Mucosa of rectum (tissue), 2 donors: ENCODE measurements around the gene MMP23B.
A peak's percentile ranks its signal among the peaks of the same experiment; 100 is the strongest.
"Not testable (repeated sequence)": the region's sequence is repeated elsewhere in the genome, so short reads cannot be mapped to it uniquely, and the experiment has no call there.

ENCODE experiments used
- H3K27ac ChIP-seq, 2 donors: one replicate each; pipeline ENCODE4 v1.7.0; 2013; ENCODE audit warnings: inconsistent platforms in 2 of 2, low read depth in 2 of 2, low read length in 2 of 2
- H3K27me3 ChIP-seq, 2 donors: one replicate each; pipeline ENCODE4 v1.7.0; 2013; ENCODE audit warnings: low read length in 2 of 2; ENCODE audit not compliant: control insufficient read depth in 2 of 2, insufficient read depth in 2 of 2
- H3K36me3 ChIP-seq, 2 donors: one replicate each; pipeline ENCODE4 v1.7.0; 2013; ENCODE audit warnings: low read length in 2 of 2; ENCODE audit not compliant: control insufficient read depth in 2 of 2, insufficient read depth in 2 of 2
- H3K4me1 ChIP-seq, 2 donors: one replicate each; pipeline ENCODE4 v1.7.0; 2013; ENCODE audit warnings: low read length in 2 of 2, mild to moderate bottlenecking in 1 of 2; ENCODE audit not compliant: control insufficient read depth in 2 of 2, insufficient read depth in 2 of 2
- H3K4me3 ChIP-seq, 2 donors: one replicate each; pipeline ENCODE4 v1.7.0; 2013; ENCODE audit warnings: low read length in 2 of 2
- H3K9ac ChIP-seq, 2 donors: one replicate each; pipeline ENCODE4 v1.7.0; 2013; ENCODE audit warnings: low read length in 2 of 2, low read depth in 1 of 2, mild to moderate bottlenecking in 1 of 2
- H3K9me3 ChIP-seq, 2 donors: one replicate each; pipeline ENCODE4 v1.7.0; 2013; ENCODE audit warnings: low read length in 2 of 2; ENCODE audit not compliant: control insufficient read depth in 2 of 2
- donor health status: healthy.
- donor health status: Normal muscosa, but diverticular disease.

Gene MMP23B

GRCh38 chr1:1631782-1632420 is at the start of gene MMP23B:
MMP23B (plus strand) TSS chr1:1632173; CDS start chr1:1632219, 46 bp downstream.
- Histone ChIP-seq H3K9ac (no peak within 1 kb of the TSS), H3K4me3 (no peak within 1 kb of the TSS), H3K27me3 (peaks cover 2 to 3% of the 10 kb centered on the region in 2 donors), H3K4me1 (peaks cover 8% of the 10 kb centered on the region in 2 donors), H3K36me3 (peaks cover 4 to 5% of the 10 kb centered on the region in 2 donors), H3K27ac (peak within 1 kb of the TSS; percentile 51 to 52), H3K9me3 (no peaks in the 10 kb centered on the region)

- H3K27ac ChIP-seq = no peak overlapping the region
- H3K9ac ChIP-seq = no peak overlapping the region
- no peaks in the 10 kb centered on the region for H3K4me1 ChIP-seq
- H3K9me3 ChIP-seq = no peaks in the 10 kb centered on the region
- H3K27me3 ChIP-seq = peaks cover 3 to 13% of the 10 kb centered on the region in 2 donors
- H3K4me3 ChIP-seq = no peak overlapping the region
- no peaks in the 10 kb centered on the region for H3K36me3 ChIP-seq
Observed at GRCh38 chr1:1582585-1583346, 49.2 kb upstream of the MMP23B start.

- Histone ChIP-seq H3K27me3 (peaks cover 3 to 13% of the 10 kb centered on the region in 2 donors), H3K9ac (no peak overlapping the region), H3K4me1 (no peaks in the 10 kb centered on the region), H3K4me3 (no peak overlapping the region), H3K27ac (no peak overlapping the region), H3K36me3 (no peaks in the 10 kb centered on the region), H3K9me3 (no peaks in the 10 kb centered on the region)
Observed at GRCh38 chr1:1583347-1584010, 48.5 kb upstream of the MMP23B start.

- H3K27ac ChIP-seq = no peak overlapping the region
- H3K4me1 ChIP-seq = no peaks in the 10 kb centered on the region
- H3K4me3 ChIP-seq = no peak overlapping the region
- no peak overlapping the region for H3K9ac ChIP-seq
- no peaks in the 10 kb centered on the region for H3K9me3 ChIP-seq
- peaks cover 3 to 4% of the 10 kb centered on the region in 2 donors for H3K27me3 ChIP-seq
- no peaks in the 10 kb centered on the region for H3K36me3 ChIP-seq
Observed at GRCh38 chr1:1591452-1591851, 40.5 kb upstream of the MMP23B start.

- Histone ChIP-seq H3K27me3 (peaks cover 11 to 18% of the 10 kb centered on the region in 2 donors), H3K36me3 (no peaks in the 10 kb centered on the region), H3K27ac (no peak overlapping the region), H3K4me1 (no peaks in the 10 kb centered on the region), H3K9ac (no peak overlapping the region), H3K9me3 (no peaks in the 10 kb centered on the region), H3K4me3 (no peak overlapping the region)
Observed at GRCh38 chr1:1593834-1594601, 38.0 kb upstream of the MMP23B start.

- Histone ChIP-seq H3K9ac (no peak overlapping the region), H3K4me1 (no peaks in the 10 kb centered on the region), H3K4me3 (no peak overlapping the region), H3K27ac (no peak overlapping the region), H3K27me3 (peaks cover 11 to 18% of the 10 kb centered on the region in 2 donors), H3K9me3 (no peaks in the 10 kb centered on the region), H3K36me3 (no peaks in the 10 kb centered on the region)
Observed at GRCh38 chr1:1594602-1595260, 37.2 kb upstream of the MMP23B start.

- H3K4me3 ChIP-seq, H3K9me3 ChIP-seq, H3K4me1 ChIP-seq, H3K36me3 ChIP-seq, H3K9ac ChIP-seq, H3K27ac ChIP-seq: not testable (repeated sequence)
- H3K27me3 ChIP-seq = peaks cover 11 to 18% of the 10 kb centered on the region in 2 donors
Observed at GRCh38 chr1:1595341-1595740, 36.6 kb upstream of the MMP23B start.

- Histone ChIP-seq H3K4me3 (no peak overlapping the region), H3K9ac (no peak overlapping the region), H3K27ac (no peak overlapping the region), H3K27me3 (peaks cover 14 to 21% of the 10 kb centered on the region in 2 donors), H3K9me3 (no peaks in the 10 kb centered on the region), H3K36me3 (no peaks in the 10 kb centered on the region), H3K4me1 (peaks cover 3 to 5% of the 10 kb centered on the region in 2 donors)
Observed at GRCh38 chr1:1596493-1597274, 35.3 kb upstream of the MMP23B start.
